ENCODE data around the gene ATP2B2.

DNA sequence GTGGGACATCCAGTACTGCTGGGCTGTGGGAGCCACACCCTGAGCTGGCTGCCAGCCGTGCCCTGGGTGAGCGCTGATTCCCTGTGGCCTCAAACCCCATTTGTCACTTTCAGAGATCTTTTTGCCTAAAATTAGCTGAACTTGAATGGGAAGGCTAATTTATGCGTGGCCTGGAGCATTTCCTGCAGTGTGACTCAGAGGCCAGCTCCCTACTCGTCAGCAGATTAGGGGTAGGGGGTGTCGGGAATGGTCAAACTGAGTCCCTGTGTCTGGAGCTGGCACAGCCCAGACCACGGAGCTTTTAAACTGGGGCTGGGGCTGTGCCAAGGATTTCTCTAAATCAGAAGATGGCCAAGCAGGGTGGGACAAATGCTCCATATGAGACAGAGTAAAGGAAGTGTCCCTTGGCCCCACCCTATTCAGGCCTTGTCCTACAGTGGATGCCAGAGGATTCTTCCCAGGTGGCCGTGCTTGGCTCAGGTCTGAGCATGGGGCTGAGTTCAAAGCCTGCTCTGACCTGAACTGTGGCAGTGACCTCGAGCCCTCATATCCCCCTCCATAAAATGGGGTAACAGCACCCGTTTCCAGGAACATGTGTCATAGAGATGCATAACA lies 59.7 kb downstream of the ATP2B2 start:
- TF ChIP-seq ZNF670 (tag by site-specific recombination; IDR thresholded peaks at IDR 0.05; ENCODE audit: low read depth) (no peak), GLI4 (tag by site-specific recombination; IDR thresholded peaks at IDR 0.05) (no peak)
